Loucy (cell line): ENCODE data around the gene MYO18A.
A peak's percentile ranks its signal among the peaks of the same experiment; 100 is the strongest.

ENCODE experiments used
- H2AFZ ChIP-seq: fragments of 200-600 bp; sonication (generic); 2 replicates; pipeline ENCODE4 v1.6.0; 2016; ENCODE audit warnings: antibody characterized with exemption, mild to moderate bottlenecking, low read length, moderate library complexity
- H3F3A ChIP-seq: fragments of 200-600 bp; 2 replicates; pipeline ENCODE4 v1.6.0; 2016; ENCODE audit warnings: antibody characterized with exemption, low read depth, mild to moderate bottlenecking
- H3K27me3 ChIP-seq: fragments of 200-600 bp; sonication (generic); 2 replicates; pipeline ENCODE4 v1.6.1; 2014; ENCODE audit warnings: low read length, mild to moderate bottlenecking; ENCODE audit not compliant: insufficient read depth, poor library complexity, severe bottlenecking
- H3K36me3 ChIP-seq: fragments of 200-600 bp; sonication (generic); 2 replicates; pipeline ENCODE4 v1.6.1; 2016; ENCODE audit warnings: low read length; ENCODE audit not compliant: insufficient read depth
- H3K4me1 ChIP-seq: fragments of 200-600 bp; sonication (generic); 2 replicates; pipeline ENCODE4 v1.5.1; 2014; ENCODE audit warnings: low read length, mild to moderate bottlenecking; ENCODE audit not compliant: insufficient read depth, poor library complexity, severe bottlenecking
- H3K4me2 ChIP-seq: fragments of 200-600 bp; sonication (generic); 2 replicates; pipeline ENCODE4 v1.6.0; 2014; ENCODE audit warnings: antibody characterized with exemption, low read length, low read depth, mild to moderate bottlenecking; ENCODE audit not compliant: poor library complexity, severe bottlenecking
- H3K4me3 ChIP-seq: fragments of 200-600 bp; sonication (generic); 2 replicates; pipeline ENCODE4 v1.5.1; 2014; ENCODE audit warnings: low read length, mild to moderate bottlenecking, mixed read lengths; ENCODE audit not compliant: poor library complexity, severe bottlenecking
- H3K79me2 ChIP-seq: fragments of 200-600 bp; sonication (generic); 2 replicates; pipeline ENCODE4 v1.6.1; 2014; ENCODE audit warnings: low read length; ENCODE audit not compliant: insufficient read depth
- H3K9ac ChIP-seq: fragments of 200-600 bp; sonication (generic); 2 replicates; pipeline ENCODE4 v1.6.0; 2014; ENCODE audit warnings: mild to moderate bottlenecking, low read depth, low read length, moderate library complexity; ENCODE audit not compliant: poor library complexity, severe bottlenecking
- H3K9me2 ChIP-seq: fragments of 200-600 bp; sonication (generic); replicated peaks from 2 replicates; pipeline ENCODE4 v1.6.1; 2016; ENCODE audit warnings: low read depth, low read length, mixed read lengths
- H3K9me3 ChIP-seq: fragments of 200-600 bp; sonication (generic); 2 replicates; pipeline ENCODE4 v1.6.1; 2014; ENCODE audit warnings: mild to moderate bottlenecking, antibody characterized with exemption, low read length, low read depth; ENCODE audit not compliant: insufficient read depth
- H4K20me1 ChIP-seq: fragments of 200-600 bp; sonication (generic); 2 replicates; pipeline ENCODE4 v1.6.0; 2014; ENCODE audit warnings: antibody characterized with exemption, low read length, mild to moderate bottlenecking; ENCODE audit not compliant: insufficient read depth, poor library complexity, severe bottlenecking
- CTCF ChIP-seq: fragments of 200-600 bp; sonication (generic); conservative IDR thresholded peaks from 2 replicates; pipeline ENCODE4 v1.5.1; 2014; ENCODE audit warnings: mild to moderate bottlenecking, antibody characterized with exemption, low read length
- EZH2phosphoT487 ChIP-seq: fragments of 200-600 bp; IDR thresholded peaks from 2 replicates; pipeline ENCODE4 v1.6.1; 2018; ENCODE audit warnings: antibody characterized with exemption, mild to moderate bottlenecking, moderate library complexity, borderline replicate concordance

The MYO18A gene

GRCh38 chr17:29141514-29141876, 38.7 kb downstream of the MYO18A start:
- TF ChIP-seq EZH2phosphoT487 (no peak), CTCF (no peak)
- Histone ChIP-seq H3K9ac (peak overlapping the region; percentile 100), H3K4me2 (peak overlapping the region; percentile 93), H4K20me1 (peaks cover 23% of the 10 kb centered on the region), H3K79me2 (peaks cover 54% of the 10 kb centered on the region), H3K36me3 (peaks cover 8% of the 10 kb centered on the region; the same call in 1 of the 2 replicates), H3K4me3 (peak overlapping the region; percentile 93), H2AFZ (no peak overlapping the region; the same call in 1 of the 2 replicates), H3K27me3 (peaks cover 5% of the 10 kb centered on the region), H3K9me2 (no peaks in the 10 kb centered on the region), H3K9me3 (no peaks in the 10 kb centered on the region), H3K4me1 (peaks cover 55% of the 10 kb centered on the region), H3F3A (0 out of 2 replicates have a peak, but pooled peaks cover 9% of the 10 kb centered on the region)

DNA sequence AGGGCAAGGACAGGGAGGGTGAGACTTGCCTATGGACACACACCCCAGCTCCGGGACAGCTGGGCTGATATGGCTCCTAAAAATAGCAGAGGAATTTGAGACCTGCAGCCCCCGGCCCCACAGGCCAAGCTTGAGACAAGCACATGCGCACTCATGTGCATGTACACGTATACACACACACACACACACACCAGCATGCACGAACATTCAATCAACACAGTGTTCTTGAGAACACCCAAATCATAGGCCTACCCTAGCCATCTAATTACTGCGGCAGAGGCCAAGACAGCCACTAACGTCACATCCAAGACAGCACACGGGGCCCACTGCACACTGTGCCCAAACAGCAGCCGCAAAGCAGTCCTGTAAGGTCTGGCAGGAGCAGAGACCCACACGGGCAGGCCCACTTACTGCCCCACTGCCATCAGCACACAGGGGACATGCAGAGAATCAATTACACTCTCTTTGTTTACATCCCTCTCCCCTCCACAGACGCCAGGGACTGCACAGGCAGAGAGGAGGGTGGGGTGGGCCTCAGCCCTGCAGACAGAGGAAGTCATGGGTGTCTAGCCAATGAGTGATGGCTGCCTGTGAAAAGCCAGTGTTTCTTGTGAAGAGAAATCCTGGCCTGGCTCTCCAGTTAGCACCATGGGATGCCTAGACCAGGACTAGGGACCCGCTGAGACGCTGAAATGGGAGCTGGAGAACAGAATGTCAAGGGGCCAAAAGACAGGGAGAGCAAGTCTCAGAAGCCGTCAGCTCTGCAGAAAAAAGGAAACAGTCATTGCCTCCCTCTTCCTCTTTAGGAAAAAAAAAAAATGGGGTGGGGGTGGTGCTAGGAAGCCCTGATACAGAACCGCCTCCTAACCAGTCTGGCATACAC, 39.3 kb downstream of the MYO18A start:
- no peaks in the 10 kb centered on the region for H3K9me3 ChIP-seq
- peak overlapping the region; percentile 100 for H3K9ac ChIP-seq
- peaks cover 61% of the 10 kb centered on the region for H3K79me2 ChIP-seq
- H3F3A ChIP-seq: 0 out of 2 replicates have a peak, but pooled peaks cover 9% of the 10 kb centered on the region
- peaks cover 54% of the 10 kb centered on the region for H3K4me1 ChIP-seq
- TF ChIP-seq CTCF: no peak
- no peak for TF ChIP-seq EZH2phosphoT487
- H3K9me2 ChIP-seq: no peaks in the 10 kb centered on the region
- peak overlapping the region; percentile 93 for H3K4me3 ChIP-seq
- peaks cover 27% of the 10 kb centered on the region for H4K20me1 ChIP-seq
- peaks cover 5% of the 10 kb centered on the region for H3K27me3 ChIP-seq
- H2AFZ ChIP-seq: peak overlapping the region; percentile 54; the same call in 1 of the 2 replicates
- H3K36me3 ChIP-seq: peaks cover 11% of the 10 kb centered on the region; the same call in 1 of the 2 replicates
- peak overlapping the region; percentile 93 for H3K4me2 ChIP-seq

GRCh38 chr17:29140051-29140621, 40.1 kb downstream of the MYO18A start:
- Histone ChIP-seq H3K4me3 (peak overlapping the region; percentile 93), H3K9me2 (no peaks in the 10 kb centered on the region), H3F3A (0 out of 2 replicates have a peak, but pooled peaks cover 9% of the 10 kb centered on the region), H3K36me3 (peaks cover 11% of the 10 kb centered on the region; the same call in 1 of the 2 replicates), H3K4me2 (peak overlapping the region; percentile 93), H3K27me3 (peaks cover 5% of the 10 kb centered on the region), H3K4me1 (peaks cover 55% of the 10 kb centered on the region), H4K20me1 (peaks cover 34% of the 10 kb centered on the region), H2AFZ (no peak overlapping the region), H3K9ac (peak overlapping the region; percentile 100), H3K9me3 (no peaks in the 10 kb centered on the region), H3K79me2 (peaks cover 68% of the 10 kb centered on the region)
- TF ChIP-seq EZH2phosphoT487 (no peak), CTCF (no peak)
